ENCODE data around the gene DAB2IP.

Gene DAB2IP

DNA sequence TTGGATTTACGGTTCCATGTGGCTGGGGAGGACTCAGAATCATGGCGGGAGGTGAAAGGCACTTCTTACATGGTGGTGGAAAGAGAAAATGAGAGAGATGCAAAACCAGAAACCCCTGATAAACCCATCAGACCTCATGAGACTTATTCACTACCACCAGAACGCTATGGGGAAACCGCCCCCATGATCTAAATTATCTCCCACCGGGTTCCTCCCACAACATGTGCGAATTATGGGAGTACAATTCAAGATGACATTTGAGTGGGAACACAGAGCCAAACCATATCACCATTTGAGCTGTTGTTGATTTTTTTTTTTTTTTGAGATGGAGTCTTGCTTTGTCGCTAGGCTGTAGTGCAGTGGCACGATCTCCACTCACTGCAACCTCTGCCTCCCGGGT, 16.5 kb downstream of the DAB2IP start:
- Histone ChIP-seq H3K9me3 (ENCODE audit: insufficient read depth, low read depth, low read length) (no peaks in the 10 kb centered on the region), H3K36me3 (ENCODE audit: insufficient read depth, low read length) (no peaks in the 10 kb centered on the region), H3K27ac (ENCODE audit: low read depth, low read length) (no peak overlapping the region), H3K4me3 (ENCODE audit: low read length) (no peak overlapping the region), H3K4me1 (ENCODE audit: insufficient read depth, low read length) (peaks cover 7% of the 10 kb centered on the region), H3K9ac (ENCODE audit: low read depth, low read length) (no peak overlapping the region), H3K27me3 (ENCODE audit: insufficient read depth, low read length) (no peaks in the 10 kb centered on the region)
- WGBS = 94% methylated on average over 9 of the region's 9 CpGs

DNA sequence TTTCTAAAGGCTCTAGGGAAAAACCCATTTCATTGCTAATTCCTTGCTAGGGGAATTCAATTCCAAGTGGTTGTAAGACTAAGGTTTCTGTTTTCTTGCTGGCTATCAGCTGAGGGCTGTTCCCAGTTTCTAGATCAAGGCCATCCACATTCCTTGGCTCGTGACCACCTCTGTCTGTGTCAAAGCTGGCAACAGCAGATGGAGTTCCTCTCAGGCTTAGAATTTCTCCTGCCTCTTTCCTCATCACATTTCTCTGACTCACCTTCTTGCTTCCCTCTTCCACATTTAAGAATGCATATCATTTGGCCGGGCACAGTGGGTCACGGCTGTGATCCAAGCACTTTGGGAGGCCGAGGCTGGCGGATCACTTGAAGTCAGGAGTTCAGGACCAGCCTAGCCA, 19.0 kb downstream of the DAB2IP start:
- no peaks in the 10 kb centered on the region for H3K27me3 ChIP-seq (ENCODE audit: insufficient read depth, low read length)
- H3K9me3 ChIP-seq (ENCODE audit: insufficient read depth, low read depth, low read length) = no peaks in the 10 kb centered on the region
- no peak overlapping the region for H3K4me3 ChIP-seq (ENCODE audit: low read length)
- no peak overlapping the region for H3K9ac ChIP-seq (ENCODE audit: low read depth, low read length)
- H3K4me1 ChIP-seq (ENCODE audit: insufficient read depth, low read length) = peaks cover 4% of the 10 kb centered on the region; the same call in 1 of the 2 replicates
- no peak overlapping the region for H3K27ac ChIP-seq (ENCODE audit: low read depth, low read length)
- WGBS = 97% methylated on average over 5 of the region's 5 CpGs
- no peaks in the 10 kb centered on the region for H3K36me3 ChIP-seq (ENCODE audit: insufficient read depth, low read length)

DNA sequence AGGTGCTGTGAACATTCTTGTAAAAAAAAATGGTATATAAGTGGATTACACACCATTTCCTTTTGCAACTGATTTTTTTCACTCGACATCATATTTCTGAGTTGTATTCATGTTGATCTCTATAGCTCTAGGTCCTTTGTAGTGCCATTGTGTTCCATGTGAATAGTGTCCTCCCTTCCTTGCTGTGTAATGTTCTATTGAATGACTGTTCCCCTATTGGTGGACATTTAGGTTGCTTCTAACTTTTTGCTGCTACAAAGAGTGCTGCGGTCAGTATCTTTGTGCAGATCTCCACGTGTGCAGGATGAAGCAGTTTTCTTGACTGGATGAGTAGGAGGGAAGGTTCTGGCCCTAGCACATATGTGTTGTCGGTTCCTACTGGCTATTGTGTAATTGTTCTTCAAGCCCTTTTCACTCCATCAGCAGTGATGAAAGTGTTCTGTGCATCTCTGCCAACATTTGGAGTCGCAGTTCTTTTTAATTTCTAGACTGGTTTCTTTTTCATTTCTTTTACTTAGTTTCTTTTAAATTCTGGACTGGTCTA, 20.2 kb downstream of the DAB2IP start:
- no peaks in the 10 kb centered on the region for H3K9me3 ChIP-seq (ENCODE audit: insufficient read depth, low read depth, low read length)
- no peaks in the 10 kb centered on the region for H3K27me3 ChIP-seq (ENCODE audit: insufficient read depth, low read length)
- 96% methylated on average over 4 of the region's 5 CpGs for WGBS
- no peak overlapping the region for H3K4me3 ChIP-seq (ENCODE audit: low read length)
- H3K4me1 ChIP-seq (ENCODE audit: insufficient read depth, low read length) = peaks cover 8% of the 10 kb centered on the region; the same call in 1 of the 2 replicates
- H3K27ac ChIP-seq (ENCODE audit: low read depth, low read length) = no peak overlapping the region
- no peaks in the 10 kb centered on the region for H3K36me3 ChIP-seq (ENCODE audit: insufficient read depth, low read length)
- H3K9ac ChIP-seq (ENCODE audit: low read depth, low read length) = no peak overlapping the region

DNA sequence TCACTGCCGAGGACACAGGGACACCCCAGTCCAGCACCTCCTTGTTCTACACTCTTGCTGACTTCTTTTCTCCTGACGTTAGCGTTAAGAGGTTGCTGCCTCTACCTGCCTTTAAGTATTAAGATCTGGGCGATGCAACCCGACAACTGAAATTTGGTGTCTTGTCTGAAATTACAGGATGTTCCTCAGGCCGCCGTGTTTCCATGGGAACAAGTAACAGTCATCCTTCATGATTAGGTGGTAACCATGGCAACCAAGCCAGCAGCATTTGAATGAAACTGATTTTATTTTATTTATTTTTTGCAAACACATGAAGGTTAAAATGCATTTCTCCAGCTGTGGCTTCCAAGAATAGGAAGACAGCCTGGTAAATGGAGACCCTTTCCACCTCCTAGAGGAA, 20.8 kb downstream of the DAB2IP start:
- no peaks in the 10 kb centered on the region for H3K9me3 ChIP-seq (ENCODE audit: insufficient read depth, low read depth, low read length)
- no peak overlapping the region for H3K4me3 ChIP-seq (ENCODE audit: low read length)
- H3K27ac ChIP-seq (ENCODE audit: low read depth, low read length) = no peak overlapping the region
- WGBS = 95% methylated on average over 7 of the region's 7 CpGs
- H3K9ac ChIP-seq (ENCODE audit: low read depth, low read length) = no peak overlapping the region
- H3K4me1 ChIP-seq (ENCODE audit: insufficient read depth, low read length) = peaks cover 8% of the 10 kb centered on the region; the same call in 1 of the 2 replicates
- no peaks in the 10 kb centered on the region for H3K36me3 ChIP-seq (ENCODE audit: insufficient read depth, low read length)
- no peaks in the 10 kb centered on the region for H3K27me3 ChIP-seq (ENCODE audit: insufficient read depth, low read length)

DNA sequence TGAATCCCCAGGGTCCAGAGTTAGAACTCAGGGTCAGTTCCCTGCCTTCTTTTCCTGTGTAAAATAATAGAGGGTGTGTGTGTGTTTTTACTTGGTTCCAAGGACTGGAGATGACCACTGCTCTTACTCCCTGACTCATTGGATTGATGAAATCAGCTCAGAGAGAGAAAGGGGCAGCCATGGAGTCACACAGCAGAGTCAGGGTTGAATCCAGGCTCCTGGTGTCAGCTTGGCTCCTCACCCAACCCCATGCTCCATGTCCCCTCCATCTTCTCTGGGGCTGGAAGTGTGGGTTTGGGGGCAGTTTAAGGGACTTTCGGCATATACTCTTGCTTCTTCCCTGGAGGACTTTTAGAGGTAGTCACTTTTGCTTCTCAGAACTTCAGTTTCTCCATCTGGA, 21.6 kb downstream of the DAB2IP start:
- WGBS = 90% methylated on average over 1 of the region's 1 CpG
- H3K36me3 ChIP-seq (ENCODE audit: insufficient read depth, low read length) = no peaks in the 10 kb centered on the region
- no peak overlapping the region for H3K4me3 ChIP-seq (ENCODE audit: low read length)
- peaks cover 8% of the 10 kb centered on the region; the same call in 1 of the 2 replicates for H3K4me1 ChIP-seq (ENCODE audit: insufficient read depth, low read length)
- H3K27ac ChIP-seq (ENCODE audit: low read depth, low read length) = no peak overlapping the region
- H3K9me3 ChIP-seq (ENCODE audit: insufficient read depth, low read depth, low read length) = no peaks in the 10 kb centered on the region
- H3K9ac ChIP-seq (ENCODE audit: low read depth, low read length) = no peak overlapping the region
- H3K27me3 ChIP-seq (ENCODE audit: insufficient read depth, low read length) = no peaks in the 10 kb centered on the region

DNA sequence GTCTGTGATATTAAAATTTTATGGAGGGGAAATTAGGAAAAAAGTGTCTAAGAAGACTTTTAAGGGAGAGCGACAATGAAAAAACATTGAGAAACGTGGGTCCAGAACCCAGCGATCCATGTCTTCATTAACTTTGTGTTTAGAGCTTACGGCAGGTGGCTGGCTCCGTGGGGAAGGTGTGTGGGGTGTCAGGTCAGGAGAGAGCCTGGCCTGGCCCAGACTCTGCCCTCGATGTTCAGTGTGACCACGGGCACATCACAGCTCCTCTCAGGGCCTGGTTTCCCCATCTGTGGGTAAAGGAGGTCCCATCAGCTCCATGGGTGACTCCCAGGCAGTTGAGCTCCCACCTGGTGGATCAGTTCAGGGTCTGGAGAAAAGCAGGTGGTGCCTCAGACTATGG, 22.1 kb downstream of the DAB2IP start:
- Histone ChIP-seq H3K36me3 (ENCODE audit: insufficient read depth, low read length) (no peaks in the 10 kb centered on the region), H3K9ac (ENCODE audit: low read depth, low read length) (no peak overlapping the region), H3K27me3 (ENCODE audit: insufficient read depth, low read length) (no peaks in the 10 kb centered on the region), H3K9me3 (ENCODE audit: insufficient read depth, low read depth, low read length) (no peaks in the 10 kb centered on the region), H3K4me3 (ENCODE audit: low read length) (no peak overlapping the region), H3K4me1 (ENCODE audit: insufficient read depth, low read length) (peaks cover 8% of the 10 kb centered on the region; the same call in 1 of the 2 replicates), H3K27ac (ENCODE audit: low read depth, low read length) (no peak overlapping the region)
- 95% methylated on average over 7 of the region's 7 CpGs for WGBS

DNA sequence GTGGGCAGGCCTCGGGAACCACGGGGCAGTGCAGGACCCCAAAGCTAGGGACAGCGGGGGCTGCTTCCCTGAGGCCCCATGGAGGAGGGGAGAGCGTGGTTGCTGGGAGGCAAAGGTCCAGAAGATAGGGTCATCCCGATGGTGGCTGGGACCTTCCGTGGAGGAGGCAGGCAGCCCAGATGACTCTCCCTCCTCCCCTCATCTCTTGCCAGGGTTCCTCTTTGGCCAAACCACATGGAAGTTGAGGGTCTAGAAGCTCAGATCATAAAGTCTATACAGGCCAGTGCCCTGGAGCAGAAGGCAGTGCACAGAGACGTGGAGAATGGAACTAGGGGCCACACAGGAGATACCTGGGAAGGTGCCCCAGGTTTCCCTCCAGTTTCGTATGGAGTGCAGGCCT, 22.6 kb downstream of the DAB2IP start:
- no peak overlapping the region for H3K9ac ChIP-seq (ENCODE audit: low read depth, low read length)
- no peak overlapping the region for H3K27ac ChIP-seq (ENCODE audit: low read depth, low read length)
- peaks cover 8% of the 10 kb centered on the region; the same call in 1 of the 2 replicates for H3K4me1 ChIP-seq (ENCODE audit: insufficient read depth, low read length)
- peaks cover 4% of the 10 kb centered on the region for H3K36me3 ChIP-seq (ENCODE audit: insufficient read depth, low read length)
- no peaks in the 10 kb centered on the region for H3K27me3 ChIP-seq (ENCODE audit: insufficient read depth, low read length)
- H3K9me3 ChIP-seq (ENCODE audit: insufficient read depth, low read depth, low read length) = no peaks in the 10 kb centered on the region
- no peak overlapping the region for H3K4me3 ChIP-seq (ENCODE audit: low read length)
- 90% methylated on average over 8 of the region's 8 CpGs for WGBS

DNA sequence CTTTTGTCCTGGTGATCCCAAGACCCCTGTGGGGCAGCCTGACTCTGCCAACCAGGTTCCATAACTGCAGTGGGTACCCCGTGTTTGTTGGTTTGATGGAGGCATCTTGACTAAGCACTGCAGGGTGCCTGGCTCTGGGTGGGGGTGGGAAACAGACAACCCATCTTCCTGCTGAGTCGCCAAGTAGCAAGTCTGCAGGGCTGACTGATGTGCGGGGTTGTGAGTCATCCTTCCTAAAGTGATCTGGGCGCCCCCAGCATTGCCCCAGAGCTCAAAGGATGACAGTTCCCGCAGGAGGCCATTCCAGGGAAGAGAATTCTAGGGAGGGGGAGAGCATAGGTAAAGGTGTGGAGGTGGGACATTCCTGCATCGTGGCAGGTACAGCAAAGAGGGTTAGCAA, 23.5 kb downstream of the DAB2IP start:
- Histone ChIP-seq H3K27ac (ENCODE audit: low read depth, low read length) (no peak overlapping the region), H3K9ac (ENCODE audit: low read depth, low read length) (no peak overlapping the region), H3K9me3 (ENCODE audit: insufficient read depth, low read depth, low read length) (no peaks in the 10 kb centered on the region), H3K27me3 (ENCODE audit: insufficient read depth, low read length) (no peaks in the 10 kb centered on the region), H3K4me3 (ENCODE audit: low read length) (no peak overlapping the region), H3K36me3 (ENCODE audit: insufficient read depth, low read length) (peaks cover 13% of the 10 kb centered on the region), H3K4me1 (ENCODE audit: insufficient read depth, low read length) (peaks cover 8% of the 10 kb centered on the region; the same call in 1 of the 2 replicates)
- WGBS = 15% methylated on average over 6 of the region's 6 CpGs

DNA sequence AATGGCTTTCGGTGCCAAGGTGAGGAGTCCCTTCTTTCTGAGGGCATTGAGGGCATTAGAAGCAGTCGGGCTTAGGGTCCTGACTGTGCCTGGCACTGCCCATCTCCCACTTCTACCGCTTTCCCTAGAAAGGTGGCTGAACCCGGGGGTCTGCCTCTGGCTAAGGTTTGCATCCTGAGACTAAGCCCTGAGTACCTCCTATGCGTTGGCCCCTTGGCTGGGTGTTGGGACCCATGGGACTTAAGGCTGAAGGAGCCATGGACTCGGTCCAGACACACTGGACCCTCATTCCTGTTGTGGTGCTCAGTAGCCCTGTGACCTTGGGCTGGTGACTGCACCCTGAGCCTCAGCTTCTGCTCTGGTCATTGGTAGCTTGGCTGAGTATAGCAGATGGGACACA, 23.9 kb downstream of the DAB2IP start:
- 81% methylated on average over 6 of the region's 6 CpGs for WGBS
- H3K36me3 ChIP-seq (ENCODE audit: insufficient read depth, low read length) = peaks cover 14% of the 10 kb centered on the region

DNA sequence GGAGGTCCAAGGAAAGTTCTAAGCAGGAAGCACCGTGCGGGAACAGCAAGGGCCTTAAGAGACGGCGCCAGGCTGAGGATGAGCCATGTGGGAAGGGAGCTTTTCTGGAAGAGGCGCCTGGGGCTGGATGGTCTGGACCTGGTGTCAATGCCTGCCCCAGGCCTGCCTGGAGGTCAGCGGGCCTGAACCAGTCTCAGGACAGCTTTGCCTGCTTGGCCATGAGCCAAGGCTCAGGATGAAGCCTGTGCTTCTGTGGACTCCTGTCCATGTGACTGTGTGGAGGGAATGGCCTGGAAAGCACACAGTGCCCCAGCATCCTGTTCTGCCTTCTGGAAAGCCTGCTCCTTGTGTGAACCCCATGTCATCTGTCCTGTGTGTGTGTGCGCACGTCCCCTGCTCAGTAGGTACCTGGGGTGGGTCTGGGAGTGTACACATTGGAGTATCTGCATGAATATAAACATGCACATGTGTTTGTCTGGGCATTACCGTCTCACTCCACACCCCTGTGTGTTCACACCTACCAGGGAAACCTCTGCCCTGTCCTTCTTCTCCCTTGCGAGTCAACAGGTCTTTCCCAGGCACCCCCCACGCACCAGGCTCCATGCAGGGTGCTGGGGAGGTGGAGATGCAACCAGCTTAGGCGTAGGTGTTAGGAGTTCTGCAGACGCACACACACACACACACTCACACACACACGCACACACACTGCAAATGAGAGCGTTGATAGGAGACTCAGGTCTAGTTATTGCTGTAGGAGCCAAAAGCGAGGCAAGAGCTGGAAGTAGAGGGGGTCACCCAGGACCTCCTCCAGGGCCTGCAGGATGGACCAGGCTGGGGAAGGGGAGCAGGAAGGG, 24.8 kb downstream of the DAB2IP start:
- peaks cover 8% of the 10 kb centered on the region; the same call in 1 of the 2 replicates for H3K4me1 ChIP-seq (ENCODE audit: insufficient read depth, low read length)
- H3K27me3 ChIP-seq (ENCODE audit: insufficient read depth, low read length) = no peaks in the 10 kb centered on the region
- no peak overlapping the region for H3K4me3 ChIP-seq (ENCODE audit: low read length)
- no peak overlapping the region for H3K27ac ChIP-seq (ENCODE audit: low read depth, low read length)
- WGBS = 91% methylated on average over 14 of the region's 16 CpGs
- H3K9ac ChIP-seq (ENCODE audit: low read depth, low read length) = no peak overlapping the region
- H3K9me3 ChIP-seq (ENCODE audit: insufficient read depth, low read depth, low read length) = no peaks in the 10 kb centered on the region
- H3K36me3 ChIP-seq (ENCODE audit: insufficient read depth, low read length) = peaks cover 17% of the 10 kb centered on the region

More for the DNA sequence above, 23.9 kb downstream of the DAB2IP start:
- no peaks in the 10 kb centered on the region for H3K27me3 ChIP-seq (ENCODE audit: insufficient read depth, low read length)
- no peak overlapping the region for H3K27ac ChIP-seq (ENCODE audit: low read depth, low read length)
- peaks cover 8% of the 10 kb centered on the region; the same call in 1 of the 2 replicates for H3K4me1 ChIP-seq (ENCODE audit: insufficient read depth, low read length)
- no peaks in the 10 kb centered on the region for H3K9me3 ChIP-seq (ENCODE audit: insufficient read depth, low read depth, low read length)
- no peak overlapping the region for H3K4me3 ChIP-seq (ENCODE audit: low read length)
- H3K9ac ChIP-seq (ENCODE audit: low read depth, low read length) = no peak overlapping the region

DNA sequence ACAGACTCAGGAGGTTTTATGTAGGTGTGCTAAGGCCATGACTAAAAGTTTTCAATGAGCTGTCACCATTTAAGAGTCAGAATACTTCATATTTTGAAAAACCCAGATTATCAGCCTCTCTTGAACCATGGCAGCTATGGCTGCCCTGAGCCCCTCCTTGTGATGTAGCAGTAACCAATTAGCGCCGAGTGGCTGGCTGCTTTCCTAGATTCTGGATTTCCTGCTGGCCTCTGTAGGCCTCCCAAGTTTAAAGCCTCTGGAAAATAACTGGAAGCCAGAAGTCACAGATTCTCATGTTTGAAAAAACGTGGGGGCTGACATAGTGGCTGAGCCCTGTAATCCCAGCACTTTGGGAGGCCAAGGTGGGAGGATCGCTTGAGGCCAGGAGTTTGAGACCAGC, 25.5 kb downstream of the DAB2IP start:
- H3K27ac ChIP-seq (ENCODE audit: low read depth, low read length) = no peak overlapping the region

More for the DNA sequence above, 25.5 kb downstream of the DAB2IP start:
- no peaks in the 10 kb centered on the region for H3K9me3 ChIP-seq (ENCODE audit: insufficient read depth, low read depth, low read length)
- no peaks in the 10 kb centered on the region for H3K27me3 ChIP-seq (ENCODE audit: insufficient read depth, low read length)
- H3K36me3 ChIP-seq (ENCODE audit: insufficient read depth, low read length) = peaks cover 25% of the 10 kb centered on the region
- H3K9ac ChIP-seq (ENCODE audit: low read depth, low read length) = no peak overlapping the region
- peaks cover 8% of the 10 kb centered on the region; the same call in 1 of the 2 replicates for H3K4me1 ChIP-seq (ENCODE audit: insufficient read depth, low read length)
- 94% methylated on average over 4 of the region's 4 CpGs for WGBS
- H3K4me3 ChIP-seq (ENCODE audit: low read length) = no peak overlapping the region
